Mammary epithelial cell (primary cell): Measurements from ENCODE around the gene TOP3B.

Experiments
- EZH2 ChIP-seq: IDR thresholded peaks from 2 replicates; pipeline ENCODE4 v1.6.1; 2012; ENCODE audit warnings: low read length, inconsistent platforms, borderline replicate concordance
- TF ChIP-seq, protein P1 (sequence below), 2 donors: IDR thresholded peaks in 1 of 2; conservative IDR thresholded peaks in 1 of 2; 2 replicates each; pipeline ENCODE4 v1.5.1; 2011 to 2012; ENCODE audit warnings: inconsistent platforms in 2 of 2, low read length in 2 of 2, mild to moderate bottlenecking in 2 of 2, control low read depth in 1 of 2, low read depth in 1 of 2; ENCODE audit not compliant: insufficient read depth in 1 of 2; ENCODE audit errors: extremely low read depth in 1 of 2

DNA sequence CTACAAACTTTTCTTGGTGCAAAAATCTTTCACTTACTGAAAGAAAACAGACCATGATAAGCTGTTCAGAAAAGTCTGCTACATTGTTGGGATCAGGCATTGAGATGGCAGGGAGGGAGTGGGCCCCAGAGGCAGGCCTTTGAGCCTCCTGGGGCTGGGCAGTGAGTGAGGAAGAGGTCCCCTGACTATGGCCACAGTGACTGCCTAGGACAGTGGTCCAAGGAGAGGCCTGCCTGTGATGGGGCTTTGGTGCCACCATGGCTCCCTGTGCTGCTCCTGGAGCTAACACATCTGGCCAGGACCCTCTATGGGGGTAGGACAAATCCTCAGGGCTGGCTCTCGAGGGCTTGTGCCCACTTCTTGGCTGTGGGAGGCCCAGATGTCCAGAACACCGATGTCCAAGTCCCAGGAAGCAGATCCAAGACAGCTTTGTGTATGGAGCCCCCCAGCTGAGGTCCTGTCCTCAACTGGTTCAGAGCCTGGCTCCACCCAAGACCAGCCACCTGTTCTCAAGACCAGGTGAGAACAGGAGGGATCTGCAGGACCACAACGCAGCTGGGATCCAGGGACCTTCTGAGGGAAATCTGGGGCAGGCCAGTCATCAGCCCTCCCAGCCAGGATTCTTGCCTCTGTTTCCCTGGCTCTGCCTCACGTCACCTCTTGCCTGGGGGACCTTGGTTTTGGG is 66.8 kb downstream of the TOP3B start:
- TF ChIP-seq, protein P1, sequence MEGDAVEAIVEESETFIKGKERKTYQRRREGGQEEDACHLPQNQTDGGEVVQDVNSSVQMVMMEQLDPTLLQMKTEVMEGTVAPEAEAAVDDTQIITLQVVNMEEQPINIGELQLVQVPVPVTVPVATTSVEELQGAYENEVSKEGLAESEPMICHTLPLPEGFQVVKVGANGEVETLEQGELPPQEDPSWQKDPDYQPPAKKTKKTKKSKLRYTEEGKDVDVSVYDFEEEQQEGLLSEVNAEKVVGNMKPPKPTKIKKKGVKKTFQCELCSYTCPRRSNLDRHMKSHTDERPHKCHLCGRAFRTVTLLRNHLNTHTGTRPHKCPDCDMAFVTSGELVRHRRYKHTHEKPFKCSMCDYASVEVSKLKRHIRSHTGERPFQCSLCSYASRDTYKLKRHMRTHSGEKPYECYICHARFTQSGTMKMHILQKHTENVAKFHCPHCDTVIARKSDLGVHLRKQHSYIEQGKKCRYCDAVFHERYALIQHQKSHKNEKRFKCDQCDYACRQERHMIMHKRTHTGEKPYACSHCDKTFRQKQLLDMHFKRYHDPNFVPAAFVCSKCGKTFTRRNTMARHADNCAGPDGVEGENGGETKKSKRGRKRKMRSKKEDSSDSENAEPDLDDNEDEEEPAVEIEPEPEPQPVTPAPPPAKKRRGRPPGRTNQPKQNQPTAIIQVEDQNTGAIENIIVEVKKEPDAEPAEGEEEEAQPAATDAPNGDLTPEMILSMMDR (conservative IDR thresholded peaks at IDR 0.05 in 1 of 2, IDR thresholded peaks at IDR 0.05 in 1 of 2; ENCODE audit: extremely low read depth in 1 of 2, insufficient read depth in 1 of 2, low read depth in 1 of 2, low read length in 2 of 2): no peak
- TF ChIP-seq EZH2: no peak
